ENCODE measurements around the gene FOXJ1.

The FOXJ1 gene

DNA sequence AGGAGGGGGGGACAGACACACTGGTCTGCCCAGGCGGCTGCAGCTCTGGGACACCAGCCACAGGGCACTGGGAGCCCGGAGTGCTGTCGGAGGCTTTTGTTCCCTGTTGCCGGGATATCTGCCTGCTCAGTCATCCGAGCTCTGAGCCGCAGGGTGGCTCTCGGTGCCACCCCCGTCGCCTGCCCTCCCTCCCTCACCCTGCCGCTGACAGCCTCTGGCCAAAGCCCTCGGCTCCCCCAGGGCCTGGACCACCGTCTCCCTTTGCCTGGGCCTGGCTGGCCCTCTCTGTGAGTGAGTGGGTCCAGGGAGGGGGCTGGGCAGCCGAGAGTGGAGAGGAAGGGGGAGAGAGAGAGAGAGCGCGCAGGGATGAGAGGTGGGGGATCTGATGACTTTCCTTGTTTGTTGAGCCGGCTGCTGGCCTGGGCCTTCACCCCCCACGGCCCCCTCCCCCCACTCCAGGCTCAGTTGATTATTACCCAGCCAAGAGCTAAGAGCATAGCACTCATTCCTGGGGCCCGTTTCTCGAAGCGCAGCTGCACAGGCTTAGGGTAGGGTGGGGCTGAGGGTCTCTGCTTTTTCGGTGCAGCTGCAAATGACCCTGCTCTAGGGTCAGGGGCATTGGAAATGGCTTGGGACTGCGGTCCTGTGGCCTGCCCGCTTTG is 2.7 kb downstream of the FOXJ1 start:
- no peak for ATAC-seq

DNA sequence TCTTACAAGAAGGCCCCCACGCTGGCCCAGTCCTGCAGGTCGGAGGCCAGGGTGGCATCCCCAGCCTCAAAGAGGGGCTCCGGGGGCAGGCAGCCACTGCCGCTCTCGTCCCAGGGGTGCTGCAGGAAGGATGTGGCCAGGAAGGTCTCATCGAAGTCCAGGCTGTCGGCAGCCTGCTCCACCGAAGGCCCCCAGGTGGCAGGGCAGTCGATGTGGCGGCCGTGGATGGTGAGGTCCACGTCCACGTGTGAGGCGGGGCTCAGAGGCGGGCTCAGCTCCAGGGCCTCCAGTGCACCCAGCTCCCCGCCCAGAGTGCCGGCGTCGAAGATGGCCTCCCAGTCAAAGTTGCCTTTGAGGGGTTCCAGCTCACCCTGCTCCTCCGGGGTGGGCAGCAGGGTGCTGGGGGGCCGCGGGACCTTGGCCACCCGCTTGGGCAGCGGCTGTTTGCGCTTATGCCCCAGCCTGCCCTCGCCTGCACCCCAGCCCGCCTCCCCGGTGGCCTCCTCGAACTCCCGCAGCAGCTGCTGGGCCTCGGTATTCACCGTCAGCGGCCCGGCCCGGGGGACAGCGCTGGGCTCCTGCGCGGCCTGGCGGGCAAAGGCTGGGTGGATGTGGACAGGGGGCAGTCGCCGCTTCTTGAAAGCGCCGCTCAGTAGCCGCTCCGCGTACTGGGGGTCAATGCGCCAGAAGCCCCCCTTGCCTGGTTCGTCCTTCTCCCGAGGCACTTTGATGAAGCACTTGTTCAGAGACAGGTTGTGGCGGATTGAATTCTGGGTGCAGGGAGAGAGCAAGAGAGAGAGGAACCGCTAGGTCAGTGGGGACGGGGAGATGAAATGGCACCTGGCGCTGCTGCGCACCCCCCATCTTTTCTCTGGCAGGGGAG is 3.5 kb downstream of the FOXJ1 start:
- ATAC-seq, result no peak
- TF ChIP-seq SNAI2 (CRISPR knock-in tag; IDR thresholded peaks at IDR 0.05), result no peak
- TF ChIP-seq, protein P1, sequence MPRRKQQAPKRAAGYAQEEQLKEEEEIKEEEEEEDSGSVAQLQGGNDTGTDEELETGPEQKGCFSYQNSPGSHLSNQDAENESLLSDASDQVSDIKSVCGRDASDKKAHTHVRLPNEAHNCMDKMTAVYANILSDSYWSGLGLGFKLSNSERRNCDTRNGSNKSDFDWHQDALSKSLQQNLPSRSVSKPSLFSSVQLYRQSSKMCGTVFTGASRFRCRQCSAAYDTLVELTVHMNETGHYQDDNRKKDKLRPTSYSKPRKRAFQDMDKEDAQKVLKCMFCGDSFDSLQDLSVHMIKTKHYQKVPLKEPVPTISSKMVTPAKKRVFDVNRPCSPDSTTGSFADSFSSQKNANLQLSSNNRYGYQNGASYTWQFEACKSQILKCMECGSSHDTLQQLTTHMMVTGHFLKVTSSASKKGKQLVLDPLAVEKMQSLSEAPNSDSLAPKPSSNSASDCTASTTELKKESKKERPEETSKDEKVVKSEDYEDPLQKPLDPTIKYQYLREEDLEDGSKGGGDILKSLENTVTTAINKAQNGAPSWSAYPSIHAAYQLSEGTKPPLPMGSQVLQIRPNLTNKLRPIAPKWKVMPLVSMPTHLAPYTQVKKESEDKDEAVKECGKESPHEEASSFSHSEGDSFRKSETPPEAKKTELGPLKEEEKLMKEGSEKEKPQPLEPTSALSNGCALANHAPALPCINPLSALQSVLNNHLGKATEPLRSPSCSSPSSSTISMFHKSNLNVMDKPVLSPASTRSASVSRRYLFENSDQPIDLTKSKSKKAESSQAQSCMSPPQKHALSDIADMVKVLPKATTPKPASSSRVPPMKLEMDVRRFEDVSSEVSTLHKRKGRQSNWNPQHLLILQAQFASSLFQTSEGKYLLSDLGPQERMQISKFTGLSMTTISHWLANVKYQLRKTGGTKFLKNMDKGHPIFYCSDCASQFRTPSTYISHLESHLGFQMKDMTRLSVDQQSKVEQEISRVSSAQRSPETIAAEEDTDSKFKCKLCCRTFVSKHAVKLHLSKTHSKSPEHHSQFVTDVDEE (CRISPR knock-in tag; IDR thresholded peaks at IDR 0.05), result no peak
- TF ChIP-seq, protein P2, sequence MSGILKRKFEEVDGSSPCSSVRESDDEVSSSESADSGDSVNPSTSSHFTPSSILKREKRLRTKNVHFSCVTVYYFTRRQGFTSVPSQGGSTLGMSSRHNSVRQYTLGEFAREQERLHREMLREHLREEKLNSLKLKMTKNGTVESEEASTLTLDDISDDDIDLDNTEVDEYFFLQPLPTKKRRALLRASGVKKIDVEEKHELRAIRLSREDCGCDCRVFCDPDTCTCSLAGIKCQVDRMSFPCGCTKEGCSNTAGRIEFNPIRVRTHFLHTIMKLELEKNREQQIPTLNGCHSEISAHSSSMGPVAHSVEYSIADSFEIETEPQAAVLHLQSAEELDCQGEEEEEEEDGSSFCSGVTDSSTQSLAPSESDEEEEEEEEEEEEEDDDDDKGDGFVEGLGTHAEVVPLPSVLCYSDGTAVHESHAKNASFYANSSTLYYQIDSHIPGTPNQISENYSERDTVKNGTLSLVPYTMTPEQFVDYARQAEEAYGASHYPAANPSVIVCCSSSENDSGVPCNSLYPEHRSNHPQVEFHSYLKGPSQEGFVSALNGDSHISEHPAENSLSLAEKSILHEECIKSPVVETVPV (CRISPR knock-in tag; IDR thresholded peaks at IDR 0.05), result no peak

More for the DNA sequence above, 2.7 kb downstream of the FOXJ1 start:
- TF ChIP-seq ZC3H10 (CRISPR knock-in tag; IDR thresholded peaks at IDR 0.05) (no peak), GLIS3 (CRISPR knock-in tag; IDR thresholded peaks at IDR 0.05) (no peak)

DNA sequence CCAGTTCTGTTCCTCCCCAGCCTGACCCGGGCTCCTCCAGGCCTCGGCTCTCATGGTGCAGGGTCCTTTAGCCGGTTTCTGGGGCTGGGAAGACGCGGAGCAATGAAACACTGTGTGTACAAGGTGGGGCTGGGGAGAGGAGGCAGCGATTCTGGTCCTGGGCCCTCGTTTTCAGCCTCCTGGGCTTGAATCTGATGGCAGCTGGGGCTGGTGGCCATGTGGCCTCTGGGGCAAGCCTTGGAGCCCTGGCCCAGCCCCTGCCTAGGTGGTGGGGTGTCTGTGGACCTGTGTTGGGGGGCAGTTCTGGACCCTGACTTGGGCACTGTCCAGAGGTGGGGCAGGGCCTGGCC is 4.1 kb downstream of the FOXJ1 start:
- no peak for ATAC-seq
- TF ChIP-seq SNAI2 (CRISPR knock-in tag; IDR thresholded peaks at IDR 0.05) (no peak), RARB (CRISPR knock-in tag; IDR thresholded peaks at IDR 0.05) (no peak), PPARA (CRISPR knock-in tag; IDR thresholded peaks at IDR 0.05; ENCODE audit: borderline replicate concordance) (no peak), ISL1 (CRISPR knock-in tag; IDR thresholded peaks at IDR 0.05) (no peak), CSDC2 (CRISPR knock-in tag; IDR thresholded peaks at IDR 0.05) (no peak), TOX (CRISPR knock-in tag; IDR thresholded peaks at IDR 0.05; ENCODE audit: borderline replicate concordance) (no peak)
- TF ChIP-seq, protein P1 (CRISPR knock-in tag; IDR thresholded peaks at IDR 0.05), result no peak

DNA sequence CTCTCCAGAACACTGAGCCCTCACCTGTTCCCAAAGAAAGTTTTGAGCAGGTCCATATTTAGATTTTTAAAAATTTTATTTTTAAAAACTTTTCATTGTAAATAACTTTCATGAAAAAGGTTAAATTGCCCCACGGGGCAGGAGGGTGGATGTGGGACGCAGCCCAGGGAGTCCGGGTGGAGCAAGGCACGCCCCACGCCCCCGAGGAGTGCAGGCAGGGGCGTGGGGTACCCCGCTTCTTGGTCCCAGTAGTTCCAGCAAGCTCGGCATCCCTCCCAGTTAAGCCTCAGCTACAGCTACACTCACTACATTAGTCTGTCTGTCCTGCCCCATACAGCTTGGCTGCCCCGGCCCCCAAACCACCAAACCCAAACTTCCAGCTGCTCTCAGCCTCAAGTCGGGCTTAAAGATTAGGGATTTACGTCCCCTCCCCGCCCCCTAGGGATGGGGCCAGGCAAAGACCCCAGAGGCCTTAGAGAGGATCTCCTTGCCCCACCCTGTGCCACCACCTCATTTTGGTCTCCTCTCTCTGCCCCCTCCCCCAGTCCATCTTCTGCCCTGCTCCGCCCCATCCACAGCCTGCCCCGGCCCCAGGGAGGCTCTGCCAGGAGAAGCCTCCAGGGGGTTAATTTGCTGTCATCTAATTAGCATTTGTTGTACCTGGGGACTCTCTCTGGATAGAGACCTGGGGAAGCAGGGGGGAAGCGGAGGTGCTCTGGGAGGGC is 4.6 kb downstream of the FOXJ1 start:
- no peak for TF ChIP-seq ZC3H10 (CRISPR knock-in tag; IDR thresholded peaks at IDR 0.05)
- no peak for TF ChIP-seq ISL1 (CRISPR knock-in tag; IDR thresholded peaks at IDR 0.05)
- TF ChIP-seq ZFP3 (CRISPR knock-in tag; IDR thresholded peaks at IDR 0.05), result no peak
- no peak for TF ChIP-seq TCF4 (CRISPR knock-in tag; IDR thresholded peaks at IDR 0.05; ENCODE audit: borderline replicate concordance)
- TF ChIP-seq CSDC2 (CRISPR knock-in tag; IDR thresholded peaks at IDR 0.05), result no peak
- TF ChIP-seq PPARA (CRISPR knock-in tag; IDR thresholded peaks at IDR 0.05; ENCODE audit: borderline replicate concordance), result no peak
- no peak for TF ChIP-seq SNAI2 (CRISPR knock-in tag; IDR thresholded peaks at IDR 0.05)
- no peak for TF ChIP-seq ZNF8 (CRISPR knock-in tag; IDR thresholded peaks at IDR 0.05)
- TF ChIP-seq, protein P2 (CRISPR knock-in tag; IDR thresholded peaks at IDR 0.05), result no peak
- TF ChIP-seq, protein P3, sequence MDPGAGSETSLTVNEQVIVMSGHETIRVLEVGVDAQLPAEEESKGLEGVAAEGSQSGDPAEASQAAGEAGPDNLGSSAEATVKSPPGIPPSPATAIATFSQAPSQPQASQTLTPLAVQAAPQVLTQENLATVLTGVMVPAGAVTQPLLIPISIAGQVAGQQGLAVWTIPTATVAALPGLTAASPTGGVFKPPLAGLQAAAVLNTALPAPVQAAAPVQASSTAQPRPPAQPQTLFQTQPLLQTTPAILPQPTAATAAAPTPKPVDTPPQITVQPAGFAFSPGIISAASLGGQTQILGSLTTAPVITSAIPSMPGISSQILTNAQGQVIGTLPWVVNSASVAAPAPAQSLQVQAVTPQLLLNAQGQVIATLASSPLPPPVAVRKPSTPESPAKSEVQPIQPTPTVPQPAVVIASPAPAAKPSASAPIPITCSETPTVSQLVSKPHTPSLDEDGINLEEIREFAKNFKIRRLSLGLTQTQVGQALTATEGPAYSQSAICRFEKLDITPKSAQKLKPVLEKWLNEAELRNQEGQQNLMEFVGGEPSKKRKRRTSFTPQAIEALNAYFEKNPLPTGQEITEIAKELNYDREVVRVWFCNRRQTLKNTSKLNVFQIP (CRISPR knock-in tag; IDR thresholded peaks at IDR 0.05; ENCODE audit: borderline replicate concordance, low read depth), result no peak
- TF ChIP-seq, protein P1 (CRISPR knock-in tag; IDR thresholded peaks at IDR 0.05), result no peak
- TF ChIP-seq, protein P4, sequence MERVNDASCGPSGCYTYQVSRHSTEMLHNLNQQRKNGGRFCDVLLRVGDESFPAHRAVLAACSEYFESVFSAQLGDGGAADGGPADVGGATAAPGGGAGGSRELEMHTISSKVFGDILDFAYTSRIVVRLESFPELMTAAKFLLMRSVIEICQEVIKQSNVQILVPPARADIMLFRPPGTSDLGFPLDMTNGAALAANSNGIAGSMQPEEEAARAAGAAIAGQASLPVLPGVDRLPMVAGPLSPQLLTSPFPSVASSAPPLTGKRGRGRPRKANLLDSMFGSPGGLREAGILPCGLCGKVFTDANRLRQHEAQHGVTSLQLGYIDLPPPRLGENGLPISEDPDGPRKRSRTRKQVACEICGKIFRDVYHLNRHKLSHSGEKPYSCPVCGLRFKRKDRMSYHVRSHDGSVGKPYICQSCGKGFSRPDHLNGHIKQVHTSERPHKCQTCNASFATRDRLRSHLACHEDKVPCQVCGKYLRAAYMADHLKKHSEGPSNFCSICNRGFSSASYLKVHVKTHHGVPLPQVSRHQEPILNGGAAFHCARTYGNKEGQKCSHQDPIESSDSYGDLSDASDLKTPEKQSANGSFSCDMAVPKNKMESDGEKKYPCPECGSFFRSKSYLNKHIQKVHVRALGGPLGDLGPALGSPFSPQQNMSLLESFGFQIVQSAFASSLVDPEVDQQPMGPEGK (CRISPR knock-in tag; IDR thresholded peaks at IDR 0.05; ENCODE audit: borderline replicate concordance), result no peak
- no peak for ATAC-seq

All from SK-N-SH treated with all-trans-retinoic acid at 6 μM for 48 hours (cell line).